Naive thymus-derived CD8-positive, alpha-beta T cell (primary cell): ENCODE data around the gene PRKG1. TPM values are rescaled to one million over a fixed set of nuclear protein-coding genes. Genes with fewer than 3 reads are reported as not detected.
"Not testable (repeated sequence)": the region's sequence is repeated elsewhere in the genome, so short reads cannot be mapped to it uniquely, and the experiment has no call there.

Source experiments
- ATAC-seq, 2 donors: fragments of 150-1000 bp; cut with Tn5 transposase in 1 of 2; sonication (Bioruptor Pico), chemical (Tn5 transposase) in 1 of 2; 1 replicate in 1 of 2; 2 replicates in 1 of 2; pipeline ENCODE4 v1.10.0; 2021; ENCODE audit warnings: mild to moderate bottlenecking in 2 of 2, moderate library complexity in 2 of 2
- POLR2A ChIA-PET: fragments of 350-600 bp; sonication (Branson Sonifier 250); formaldehyde crosslinking; loops from one replicate; lab custom pipeline; 2021; ENCODE audit warnings: antibody characterized with exemption; lab: Charles Lee
- DNase-seq, 10 donors: peaks; one replicate each; pipeline versions ENCODE4 v3.0.0 to v3.0.0-alpha.2; 2020 to 2022
- H3K27ac Mint-ChIP-seq, 10 donors: one replicate each; pipeline ENCODE4 v1.8.0; 2020 to 2022; ENCODE audit warnings: mild to moderate bottlenecking in 10 of 10, mixed read lengths in 10 of 10, moderate library complexity in 4 of 10, inconsistent platforms in 1 of 10
- H3K27me3 Mint-ChIP-seq, 5 donors: one replicate each; pipeline ENCODE4 v1.8.0; 2021 to 2022; ENCODE audit warnings: mixed read lengths in 5 of 5
- H3K36me3 Mint-ChIP-seq, 3 donors: one replicate each; pipeline ENCODE4 v1.8.0; 2020 to 2022; ENCODE audit warnings: mixed read lengths in 3 of 3, mild to moderate bottlenecking in 2 of 3, inconsistent platforms in 1 of 3
- H3K4me1 Mint-ChIP-seq, 4 donors: one replicate each; pipeline ENCODE4 v1.8.0; 2021 to 2022; ENCODE audit warnings: mixed read lengths in 4 of 4
- H3K4me3 Mint-ChIP-seq, 10 donors: one replicate each; pipeline ENCODE4 v1.8.0; 2020 to 2022; ENCODE audit warnings: mild to moderate bottlenecking in 10 of 10, mixed read lengths in 10 of 10, moderate library complexity in 6 of 10, inconsistent platforms in 1 of 10
- H3K9me3 Mint-ChIP-seq, 9 donors: one replicate each; pipeline ENCODE4 v1.8.0; 2020 to 2022; ENCODE audit warnings: mixed read lengths in 9 of 9, mild to moderate bottlenecking in 3 of 9, inconsistent platforms in 1 of 9, moderate library complexity in 1 of 9
- polyA plus RNA-seq, 3 donors: library from polyadenylated mRNA; unstranded; fragments of 300-500 nt; fragmentation: Illumina TruSeq; gene quantifications; one replicate each; pipeline ENCODE4 v1.2.3, GENCODE V29; 2021
- total RNA-seq, 8 experiments: library from RNA in 2 of 8; stranded (reverse) in 2 of 8; gene quantifications; one replicate each; pipeline ENCODE4 v1.2.3 and lab custom pipeline; 2021 to 2026

Gene PRKG1
- total and polyA plus RNA-seq, 5 experiments from 2014 or later, result not detected

DNA sequence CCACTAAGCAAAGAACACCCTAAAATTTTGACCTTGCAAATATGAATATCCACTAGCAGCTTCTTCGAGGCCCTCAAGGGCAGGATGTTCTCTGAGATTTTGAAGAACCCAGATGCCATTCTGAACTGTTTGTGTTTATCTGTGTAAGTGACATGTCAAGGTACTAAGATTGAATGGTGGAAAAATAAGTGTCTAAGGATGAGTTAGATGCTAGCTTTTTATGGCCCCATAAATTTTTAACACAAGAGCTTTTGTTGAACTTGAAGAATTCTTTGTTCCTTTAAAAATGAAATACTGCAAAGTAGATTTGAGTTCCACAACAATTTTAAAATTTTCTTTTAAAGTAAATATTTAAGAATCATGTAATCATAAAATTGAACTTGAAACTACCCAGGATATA, 365.4 kb downstream of the PRKG1 start:
- ATAC-seq (no peak), DNase-seq (no peak)
- H3K36me3 Mint-ChIP-seq, result no peaks in the 10 kb centered on the region
- no peaks in the 10 kb centered on the region for H3K9me3 Mint-ChIP-seq
- peaks cover 0 to 2% (median 0%) of the 10 kb centered on the region in 5 donors for H3K27me3 Mint-ChIP-seq
- no peak overlapping the region for H3K4me3 Mint-ChIP-seq
- no peaks in the 10 kb centered on the region for H3K4me1 Mint-ChIP-seq
- H3K27ac Mint-ChIP-seq, result no peak overlapping the region
- POLR2A ChIA-PET, result no interaction called here

DNA sequence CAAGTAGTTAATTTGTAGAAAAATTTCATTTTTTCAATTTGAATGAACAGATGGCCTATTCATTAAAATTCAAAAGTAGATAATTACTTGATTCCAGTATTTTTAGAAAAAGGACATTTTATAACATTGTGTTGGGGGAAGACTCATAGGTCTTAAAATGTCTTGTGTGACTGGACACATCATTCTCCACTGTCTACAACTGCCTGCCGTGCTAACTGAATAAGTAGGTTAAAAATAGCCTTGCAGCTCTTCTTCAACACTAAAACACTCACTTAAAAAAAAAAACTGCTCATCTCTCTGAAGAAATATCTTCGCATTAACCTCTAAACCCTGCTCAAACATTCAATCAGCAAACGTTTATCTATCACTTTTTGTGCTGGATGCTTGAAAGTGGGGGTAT, 371.3 kb downstream of the PRKG1 start:
- Mint-ChIP-seq H3K36me3 (no peaks in the 10 kb centered on the region), H3K27ac (no peak overlapping the region), H3K4me3 (no peak overlapping the region), H3K9me3 (no peaks in the 10 kb centered on the region), H3K27me3 (peaks cover 0 to 3% (median 0%) of the 10 kb centered on the region in 5 donors), H3K4me1 (no peaks in the 10 kb centered on the region)
- POLR2A ChIA-PET, result no interaction called here
- ATAC-seq, result no peak
- no peak for DNase-seq

DNA sequence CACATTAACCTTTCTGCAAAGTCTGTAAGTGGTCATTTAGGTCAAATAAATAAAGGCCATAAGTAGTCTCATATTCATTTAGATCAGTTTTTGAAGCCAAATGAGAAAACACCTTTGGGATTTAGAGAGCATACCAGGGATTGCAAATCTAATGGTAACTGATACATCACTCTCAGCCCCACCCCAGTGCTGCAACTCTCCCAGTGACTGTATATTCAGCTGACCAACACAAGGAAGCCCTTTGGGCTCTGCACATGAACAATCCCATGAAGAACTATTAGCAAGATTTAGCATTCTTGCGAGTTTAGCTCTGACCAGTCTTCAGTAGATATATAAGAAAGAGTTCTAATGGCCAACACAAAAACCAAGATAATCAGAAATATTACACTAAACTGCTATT, 372.8 kb downstream of the PRKG1 start:
- POLR2A ChIA-PET, result no interaction called here
- Mint-ChIP-seq H3K4me3 (no peak overlapping the region), H3K27ac (no peak overlapping the region), H3K36me3 (no peaks in the 10 kb centered on the region), H3K27me3 (peaks cover 0 to 2% (median 1%) of the 10 kb centered on the region in 5 donors), H3K9me3 (peaks cover 0 to 2% (median 0%) of the 10 kb centered on the region in 9 donors), H3K4me1 (no peaks in the 10 kb centered on the region)
- DNase-seq, result no peak
- no peak for ATAC-seq

- POLR2A ChIA-PET, H3K4me1 Mint-ChIP-seq, H3K27ac Mint-ChIP-seq, H3K36me3 Mint-ChIP-seq, DNase-seq, ATAC-seq, H3K4me3 Mint-ChIP-seq: not testable (repeated sequence)
- H3K9me3 Mint-ChIP-seq, result peaks cover 0 to 19% (median 7%) of the 10 kb centered on the region in 9 donors
- H3K27me3 Mint-ChIP-seq, result peaks cover 0 to 25% (median 2%) of the 10 kb centered on the region in 5 donors
These were observed 381.5 kb downstream of the PRKG1 start for GRCh38 chr10:51455762-51456161.

GRCh38 chr10:51459476-51459875, 385.2 kb downstream of the PRKG1 start:
- Mint-ChIP-seq H3K4me1 (no peaks in the 10 kb centered on the region), H3K4me3 (no peak overlapping the region), H3K27me3 (peaks cover 0 to 16% (median 2%) of the 10 kb centered on the region in 5 donors), H3K9me3 (peaks cover 0 to 12% (median 6%) of the 10 kb centered on the region in 9 donors), H3K27ac (no peak overlapping the region), H3K36me3 (peaks cover 0 to 4% (median 0%) of the 10 kb centered on the region in 3 donors)
- ATAC-seq (no peak), DNase-seq (no peak)
- POLR2A ChIA-PET, result no interaction called here

GRCh38 chr10:51462076-51462779, 387.9 kb downstream of the PRKG1 start:
- no peaks in the 10 kb centered on the region for H3K4me1 Mint-ChIP-seq
- ATAC-seq (no peak), DNase-seq (no peak)
- no peaks in the 10 kb centered on the region for H3K36me3 Mint-ChIP-seq
- no peak overlapping the region for H3K27ac Mint-ChIP-seq
- H3K4me3 Mint-ChIP-seq, result no peak overlapping the region
- POLR2A ChIA-PET, result no interaction called here
- no peaks in the 10 kb centered on the region for H3K9me3 Mint-ChIP-seq
- H3K27me3 Mint-ChIP-seq, result peaks cover 0 to 11% (median 0%) of the 10 kb centered on the region in 5 donors

DNA sequence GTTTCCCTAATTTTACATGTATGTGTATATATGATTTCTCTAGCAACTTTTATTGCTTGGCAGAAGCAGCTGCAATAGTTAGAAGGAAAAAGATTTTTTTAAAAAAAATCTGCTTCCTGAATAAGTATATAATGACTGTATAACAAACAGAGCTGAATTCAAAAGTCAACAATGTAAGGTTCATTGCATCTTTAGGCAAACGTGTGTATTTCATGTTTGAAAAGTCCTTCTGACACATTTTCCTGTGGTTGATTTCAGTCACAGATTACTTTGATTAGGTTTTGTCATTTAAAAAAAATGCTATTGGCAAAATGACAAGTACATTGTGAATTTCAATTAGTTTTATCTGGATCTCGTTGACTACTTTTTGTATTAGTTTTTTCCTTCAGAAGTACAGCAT, 394.1 kb downstream of the PRKG1 start:
- POLR2A ChIA-PET, result no interaction called here
- peaks cover 0 to 5% (median 0%) of the 10 kb centered on the region in 5 donors for H3K27me3 Mint-ChIP-seq
- no peaks in the 10 kb centered on the region for H3K4me1 Mint-ChIP-seq
- H3K9me3 Mint-ChIP-seq, result no peaks in the 10 kb centered on the region
- no peak overlapping the region for H3K27ac Mint-ChIP-seq
- no peak for DNase-seq
- no peak for ATAC-seq
- H3K36me3 Mint-ChIP-seq, result no peaks in the 10 kb centered on the region
- no peak overlapping the region for H3K4me3 Mint-ChIP-seq

GRCh38 chr10:51469686-51470085, 395.4 kb downstream of the PRKG1 start:
- ATAC-seq (no peak), DNase-seq (no peak)
- POLR2A ChIA-PET, result no interaction called here
- Mint-ChIP-seq H3K9me3 (no peaks in the 10 kb centered on the region), H3K36me3 (no peaks in the 10 kb centered on the region), H3K27ac (no peak overlapping the region), H3K27me3 (peaks cover 0 to 5% (median 0%) of the 10 kb centered on the region in 5 donors), H3K4me3 (no peak overlapping the region), H3K4me1 (no peaks in the 10 kb centered on the region)

DNA sequence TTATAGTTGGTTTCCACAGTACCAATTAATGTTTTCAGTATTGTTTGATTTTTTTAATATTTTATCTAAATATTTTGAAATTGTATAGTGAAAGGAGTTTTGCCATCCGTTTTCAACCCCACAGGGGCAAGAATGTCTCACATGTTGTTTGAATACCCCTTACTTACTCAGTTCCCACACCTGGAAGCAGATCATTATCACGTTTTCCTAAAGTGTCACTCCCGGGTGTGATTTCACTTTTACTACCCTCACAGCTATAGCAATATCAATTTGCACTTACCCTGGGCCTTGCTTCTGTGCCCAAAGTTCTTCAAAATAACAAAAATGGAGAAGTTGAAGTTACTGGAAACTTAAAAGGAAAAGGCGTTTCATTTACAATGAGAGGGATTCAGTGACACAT, 397.0 kb downstream of the PRKG1 start:
- no peaks in the 10 kb centered on the region for H3K9me3 Mint-ChIP-seq
- no peaks in the 10 kb centered on the region for H3K36me3 Mint-ChIP-seq
- peaks cover 0 to 5% (median 0%) of the 10 kb centered on the region in 5 donors for H3K27me3 Mint-ChIP-seq
- no peak overlapping the region for H3K4me3 Mint-ChIP-seq
- no peak for ATAC-seq
- POLR2A ChIA-PET, result no interaction called here
- no peak overlapping the region for H3K27ac Mint-ChIP-seq
- no peak for DNase-seq
- no peaks in the 10 kb centered on the region for H3K4me1 Mint-ChIP-seq

- H3K4me1 Mint-ChIP-seq, result no peaks in the 10 kb centered on the region
- ATAC-seq (no peak), DNase-seq (no peak)
- H3K9me3 Mint-ChIP-seq, result peaks cover 0 to 6% (median 0%) of the 10 kb centered on the region in 9 donors
- POLR2A ChIA-PET, result no interaction called here
- no peak overlapping the region for H3K27ac Mint-ChIP-seq
- no peak overlapping the region for H3K4me3 Mint-ChIP-seq
- H3K27me3 Mint-ChIP-seq, result peaks cover 0 to 5% (median 0%) of the 10 kb centered on the region in 5 donors
- H3K36me3 Mint-ChIP-seq, result no peaks in the 10 kb centered on the region
These were observed 397.9 kb downstream of the PRKG1 start for GRCh38 chr10:51472154-51472553.

DNA sequence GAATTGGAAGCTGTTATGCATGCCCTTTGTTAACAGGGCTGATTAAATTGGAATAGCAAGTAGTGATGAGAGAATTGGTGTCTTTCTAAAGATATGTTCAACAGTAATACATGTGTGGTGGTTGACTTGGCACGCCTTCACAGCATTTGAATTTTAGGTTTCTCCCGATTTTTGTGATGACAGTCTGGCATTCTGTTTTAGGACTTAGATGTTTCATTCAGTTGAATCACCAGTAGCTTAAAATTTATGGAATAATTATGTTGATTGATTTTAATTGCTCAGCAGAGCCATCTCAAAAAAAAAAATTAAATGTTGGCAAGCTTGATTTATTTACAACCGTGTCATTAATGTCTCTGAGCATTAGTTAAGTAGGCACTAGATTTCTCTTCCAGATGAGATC, 405.4 kb downstream of the PRKG1 start:
- Mint-ChIP-seq H3K27ac (no peak overlapping the region), H3K36me3 (no peaks in the 10 kb centered on the region), H3K9me3 (peaks cover 0 to 6% (median 0%) of the 10 kb centered on the region in 9 donors), H3K27me3 (peaks cover 0 to 4% (median 0%) of the 10 kb centered on the region in 5 donors), H3K4me1 (no peaks in the 10 kb centered on the region), H3K4me3 (no peak overlapping the region)
- no peak for DNase-seq
- POLR2A ChIA-PET, result no interaction called here
- ATAC-seq, result no peak

- peaks cover 0 to 14% (median 4%) of the 10 kb centered on the region in 5 donors for H3K27me3 Mint-ChIP-seq
- H3K27ac Mint-ChIP-seq, result no peak overlapping the region
- H3K4me1 Mint-ChIP-seq, result no peaks in the 10 kb centered on the region
- peaks cover 0 to 2% (median 0%) of the 10 kb centered on the region in 9 donors for H3K9me3 Mint-ChIP-seq
- DNase-seq (no peak), ATAC-seq (no peak)
- POLR2A ChIA-PET, result no interaction called here
- no peak overlapping the region for H3K4me3 Mint-ChIP-seq
- no peaks in the 10 kb centered on the region for H3K36me3 Mint-ChIP-seq
These were observed 411.4 kb downstream of the PRKG1 start for GRCh38 chr10:51485668-51486067.

DNA sequence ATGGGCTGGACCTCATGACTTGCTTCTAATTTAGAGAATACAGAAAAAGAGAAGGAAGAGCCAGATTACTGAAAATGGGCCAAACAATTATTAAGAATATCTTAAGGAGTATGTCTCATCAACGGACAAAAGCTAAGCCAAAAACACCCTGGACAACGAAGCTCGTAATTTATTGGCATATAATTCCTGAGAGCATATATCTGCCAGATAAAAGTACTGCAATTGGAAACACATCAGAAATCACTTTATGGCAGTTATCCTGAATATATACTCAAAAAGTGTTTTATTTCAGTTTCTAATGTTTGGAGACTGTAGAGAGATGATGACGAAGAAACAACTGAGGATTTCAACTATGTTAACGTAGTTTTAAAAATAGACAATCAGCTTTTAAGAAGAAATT, 413.3 kb downstream of the PRKG1 start:
- ATAC-seq (no peak), DNase-seq (no peak)
- H3K27ac Mint-ChIP-seq, result no peak overlapping the region
- peaks cover 0 to 14% (median 4%) of the 10 kb centered on the region in 5 donors for H3K27me3 Mint-ChIP-seq
- no peak overlapping the region for H3K4me3 Mint-ChIP-seq
- no peaks in the 10 kb centered on the region for H3K36me3 Mint-ChIP-seq
- no peaks in the 10 kb centered on the region for H3K4me1 Mint-ChIP-seq
- H3K9me3 Mint-ChIP-seq, result peaks cover 0 to 2% (median 0%) of the 10 kb centered on the region in 9 donors
- POLR2A ChIA-PET, result no interaction called here
